Superior temporal gyrus (tissue), 1 donor: ENCODE data around the gene PRDM7.

Experiments used
- DNase-seq: peaks from one replicate; pipeline ENCODE4 v3.0.0-alpha.2; 2016; ENCODE audit errors: extremely low spot score

Gene PRDM7

DNA sequence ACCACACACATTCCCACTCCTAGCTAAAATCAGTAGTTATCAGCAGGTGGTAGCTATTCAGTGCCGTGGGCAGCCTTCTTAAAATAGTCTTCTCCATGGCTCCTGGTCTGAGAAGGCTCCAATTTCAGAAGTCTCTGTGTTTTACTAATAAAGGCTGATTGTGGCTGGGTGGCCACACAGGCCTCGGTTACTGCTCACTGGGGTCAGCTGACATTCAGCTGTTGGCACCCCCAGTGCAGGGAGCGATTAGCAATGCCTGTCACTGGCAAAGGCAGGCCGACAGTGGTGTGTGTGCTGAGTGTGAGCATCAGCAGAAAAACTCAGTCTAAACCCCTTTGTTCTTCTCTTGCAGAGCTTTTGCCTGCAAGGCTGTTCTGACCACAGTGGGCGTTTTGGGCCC lies 41.2 kb downstream of the PRDM7 start:
- peak; percentile 51 for DNase-seq

DNA sequence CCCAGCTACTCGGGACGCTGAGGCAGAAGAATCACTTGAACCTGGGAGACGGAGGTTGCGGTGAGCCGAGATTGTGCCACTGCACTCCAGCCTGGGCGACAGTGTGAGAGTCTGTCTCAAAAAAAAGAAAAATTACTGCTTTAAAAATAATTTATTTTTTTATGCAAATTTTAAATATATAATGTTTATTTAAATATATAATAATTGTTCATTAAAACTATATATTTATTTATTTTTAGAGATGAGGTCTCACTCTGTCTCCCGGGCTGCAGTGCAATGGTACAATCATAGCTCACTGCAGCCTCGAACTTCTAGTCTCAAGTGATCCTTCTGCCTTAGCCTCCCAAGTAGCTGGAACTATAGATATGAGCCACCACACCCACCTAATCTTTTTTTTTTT lies 42.6 kb downstream of the PRDM7 start:
- no peak for DNase-seq

DNA sequence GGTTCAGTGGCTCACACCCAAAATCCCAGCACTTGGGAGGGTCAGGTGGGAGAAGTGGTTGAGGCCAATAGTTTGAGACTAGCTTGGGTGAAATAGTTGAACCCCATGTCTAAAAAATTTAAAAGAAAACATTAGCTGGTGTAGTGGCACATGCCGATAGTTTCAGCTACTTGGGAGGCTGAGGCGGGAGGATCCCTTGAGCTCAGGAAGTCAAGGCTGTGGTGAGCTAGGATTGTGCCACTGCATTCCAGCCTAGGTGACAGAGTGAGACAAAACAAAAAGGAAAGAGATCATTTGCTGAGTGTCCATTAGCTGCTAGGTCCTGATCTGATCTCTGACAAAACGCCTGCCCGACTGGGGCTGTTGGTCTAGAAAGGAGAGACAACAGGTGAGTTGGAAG lies 43.7 kb downstream of the PRDM7 start:
- DNase-seq, result no peak

DNA sequence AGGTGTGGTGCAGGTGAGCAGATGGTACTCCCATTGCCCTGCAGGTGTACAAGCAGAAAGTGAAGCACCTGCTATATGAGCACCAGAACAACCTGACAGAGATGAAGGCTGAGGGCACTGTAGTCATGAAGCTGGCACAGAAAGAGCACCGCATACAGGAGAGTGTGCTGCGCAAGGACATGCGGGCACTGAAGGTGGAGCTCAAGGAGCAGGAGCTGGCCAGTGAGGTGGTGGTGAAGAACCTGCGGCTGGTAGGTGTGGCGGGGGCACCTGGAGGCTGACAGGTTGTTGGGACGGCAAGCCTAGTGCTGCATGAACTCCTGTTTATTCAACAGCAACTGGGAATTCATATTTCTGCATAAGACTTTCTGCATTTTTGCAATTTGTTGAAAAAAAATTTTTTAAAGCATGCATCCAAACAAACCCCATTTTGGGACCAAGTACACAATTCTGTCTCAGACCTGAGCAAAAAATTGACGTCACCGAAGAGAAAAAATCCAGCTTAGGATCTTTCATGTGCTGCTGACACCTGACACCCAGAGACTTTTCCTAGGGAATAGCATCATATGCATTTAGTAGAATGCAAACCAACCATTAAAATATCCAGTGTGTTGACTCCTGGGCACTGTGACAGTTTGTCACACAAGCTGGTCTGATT lies 44.3 kb downstream of the PRDM7 start:
- DNase-seq, result no peak

DNA sequence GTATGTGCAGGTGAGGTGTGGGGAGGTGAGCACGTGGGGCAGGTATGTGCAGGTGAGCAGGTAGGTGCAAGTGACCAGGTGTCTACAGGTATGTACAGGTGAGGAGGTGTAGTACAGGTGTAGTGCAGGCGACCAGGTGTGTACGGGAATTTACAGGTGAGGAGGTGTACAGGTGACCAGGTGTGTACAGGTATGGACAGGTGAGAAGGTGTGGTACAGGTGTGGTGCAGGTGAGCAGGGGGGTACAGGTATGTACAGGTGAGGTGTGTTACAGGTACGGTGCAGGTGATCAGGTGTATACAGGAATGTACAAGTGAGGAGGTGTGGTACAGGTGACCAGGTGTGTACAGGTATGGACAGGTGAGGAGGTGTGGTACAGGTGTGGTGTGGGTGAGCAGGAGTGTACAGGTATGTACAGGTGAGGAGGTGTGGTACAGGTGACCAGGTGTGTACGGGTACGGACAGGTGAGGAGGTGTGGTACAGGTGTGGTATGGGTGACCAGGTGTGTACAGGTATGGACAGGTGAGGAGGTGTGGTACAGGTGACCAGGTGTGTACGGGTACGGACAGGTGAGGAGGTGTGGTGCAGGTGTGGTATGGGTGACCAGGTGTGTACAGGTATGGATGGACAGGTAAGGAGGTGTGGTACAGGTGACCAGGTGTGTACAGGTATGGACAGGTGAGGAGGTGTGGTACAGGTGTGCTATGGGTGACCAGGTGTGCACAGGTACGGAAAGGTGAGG lies 45.0 kb downstream of the PRDM7 start:
- DNase-seq, result no peak

DNA sequence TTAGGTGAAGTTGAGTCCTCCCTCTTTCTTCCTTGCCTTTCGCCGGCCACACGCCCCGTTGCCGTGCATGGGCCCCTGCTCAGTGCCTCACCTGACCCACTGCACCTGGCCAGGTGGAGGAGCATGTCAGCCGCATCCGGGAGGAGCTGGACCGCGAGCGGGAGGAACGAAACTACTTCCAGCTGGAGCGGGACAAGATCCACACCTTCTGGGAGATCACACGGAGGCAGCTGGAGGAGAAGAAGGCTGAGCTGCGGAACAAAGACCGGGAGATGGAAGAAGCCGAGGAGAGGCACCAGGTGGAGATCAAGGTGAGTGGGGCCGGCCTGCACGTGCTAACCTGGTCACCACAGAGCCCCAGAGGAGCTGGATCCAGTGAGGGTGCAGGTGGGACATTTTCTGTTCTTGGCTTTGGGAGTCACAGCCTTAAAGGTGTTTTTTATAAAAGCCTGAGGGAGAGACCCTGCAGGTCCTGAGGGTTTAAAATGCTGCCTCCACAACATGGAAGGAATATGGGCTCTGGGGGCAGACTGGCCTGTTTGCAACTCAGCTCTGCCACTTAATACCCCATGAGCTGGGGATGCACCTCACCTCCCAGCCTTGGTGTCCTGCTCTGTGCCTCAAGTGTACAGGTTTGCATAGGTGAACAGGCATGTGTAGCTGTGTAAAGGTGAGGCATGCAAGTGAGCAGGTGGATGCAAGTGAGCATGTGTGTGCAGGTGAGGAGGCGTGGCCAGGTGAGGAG lies 45.8 kb downstream of the PRDM7 start:
- DNase-seq, result no peak

DNA sequence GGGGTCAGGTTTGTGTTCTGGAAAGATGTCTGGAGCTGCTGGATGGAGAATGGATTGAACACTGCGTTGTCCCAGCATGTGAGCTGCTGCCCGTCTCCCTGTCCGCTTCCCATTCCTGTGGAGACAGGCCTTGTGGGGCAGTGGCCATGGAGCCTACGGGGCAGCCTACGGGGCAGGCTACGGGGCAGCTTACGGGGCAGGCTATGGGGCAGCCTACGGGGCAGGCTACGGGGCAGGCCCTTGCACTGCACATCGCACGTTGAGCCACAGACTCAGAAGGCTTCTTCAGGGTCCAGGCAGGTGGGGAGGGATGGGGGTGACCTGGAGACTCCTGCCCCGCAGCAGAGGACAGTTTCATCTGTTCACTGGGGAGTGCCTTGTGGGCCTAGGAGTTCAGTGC lies 48.1 kb downstream of the PRDM7 start:
- DNase-seq, result no peak

DNA sequence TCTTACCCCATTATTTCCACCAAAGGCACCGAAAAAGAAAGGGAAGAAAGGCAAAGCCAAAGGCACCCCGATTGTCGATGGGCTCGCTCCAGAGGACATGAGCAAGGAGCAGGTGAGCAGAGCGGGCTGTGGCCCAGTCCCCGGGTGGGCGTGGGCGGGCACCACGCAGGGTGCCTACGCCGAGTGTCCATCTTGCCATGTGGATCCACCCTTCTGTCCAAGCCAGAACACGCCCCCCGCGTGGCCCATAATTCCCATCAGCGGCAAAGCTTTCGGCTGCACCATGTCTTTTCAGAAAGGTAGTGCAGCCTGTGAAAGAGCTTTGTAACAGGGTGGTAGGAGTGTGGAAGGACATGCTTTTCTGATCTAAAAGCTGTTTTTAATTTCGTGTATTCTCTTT lies 49.5 kb downstream of the PRDM7 start:
- DNase-seq, result no peak

DNA sequence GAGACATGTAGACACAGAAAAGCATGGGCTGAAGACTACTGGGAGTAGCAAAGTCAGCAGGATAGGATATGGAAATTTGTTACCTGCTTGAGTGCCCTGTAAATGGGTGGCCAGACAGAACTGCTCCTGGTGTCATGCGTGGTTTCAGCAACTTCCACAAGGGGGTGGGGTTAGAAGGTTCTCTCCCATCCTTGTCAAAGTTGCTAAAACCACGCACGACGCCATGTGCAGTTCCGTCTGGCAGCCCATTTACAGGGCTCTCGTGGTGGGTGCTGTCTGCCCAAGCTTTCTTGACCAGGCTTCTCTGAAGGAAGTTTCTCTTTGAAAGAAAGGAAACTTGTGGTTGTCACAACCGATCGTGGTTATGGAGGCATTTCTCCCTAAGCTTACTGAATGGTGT lies 51.0 kb downstream of the PRDM7 start:
- DNase-seq, result no peak

DNA sequence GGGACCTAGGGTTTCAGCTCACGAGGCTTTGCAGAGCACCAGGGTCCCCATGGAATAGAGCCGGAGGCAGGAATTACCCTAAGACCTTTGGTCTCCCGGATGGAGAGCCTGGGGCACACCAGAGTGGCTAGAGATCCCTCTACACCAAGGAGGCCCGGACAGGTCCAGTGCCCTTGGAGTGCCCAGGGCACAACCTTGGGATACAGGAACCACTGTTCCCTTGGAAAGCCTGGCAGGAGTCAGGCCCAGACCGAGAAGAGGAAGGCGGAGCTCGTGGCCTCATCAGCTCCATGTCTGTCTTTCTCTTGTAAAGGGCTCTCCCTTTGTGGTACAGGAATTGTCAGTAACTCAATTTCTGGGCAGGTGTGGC lies 54.1 kb downstream of the PRDM7 start:
- DNase-seq, result no peak

DNA sequence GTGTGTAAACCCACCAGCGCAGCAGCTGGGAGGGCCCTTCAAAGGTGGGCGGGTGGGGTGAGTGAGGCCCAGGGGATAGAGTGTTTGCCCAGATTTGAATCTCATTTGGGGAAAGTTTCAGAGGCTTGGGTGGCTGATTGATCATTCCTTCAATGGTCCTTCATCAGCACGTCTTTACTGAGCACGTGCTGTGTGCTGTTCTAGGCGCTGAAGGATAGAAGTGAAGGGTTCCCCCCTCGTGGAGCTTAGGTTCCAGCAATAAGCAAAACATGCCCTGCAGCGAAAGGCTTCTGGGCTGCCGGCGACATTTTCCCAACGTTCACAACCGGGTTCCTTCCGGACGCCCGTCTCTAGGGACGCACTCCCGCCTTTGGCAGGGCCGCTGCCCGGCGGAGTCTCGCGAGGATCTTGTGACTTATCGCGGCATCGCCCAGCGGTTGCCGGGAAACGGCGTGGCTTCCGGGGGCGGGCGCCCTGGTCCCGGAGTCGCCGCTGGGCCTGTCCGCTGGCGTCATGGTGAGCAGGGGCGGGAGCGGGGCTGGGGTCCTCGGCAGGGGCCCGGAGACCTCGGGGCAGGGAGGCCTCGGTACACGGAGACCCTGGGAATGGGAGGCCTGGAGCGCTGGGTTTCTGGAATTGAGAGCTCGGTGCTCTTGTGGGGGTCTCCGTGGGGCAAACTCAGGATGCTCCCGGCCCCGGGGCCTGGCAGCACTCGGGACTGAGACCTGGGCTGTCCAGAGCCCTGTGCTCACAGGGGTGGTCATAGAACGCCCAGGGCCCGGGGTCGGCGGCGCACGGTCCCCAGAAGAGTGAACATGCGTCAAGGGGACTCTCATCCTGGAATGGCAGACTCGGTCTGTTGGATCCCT lies 54.7 kb downstream of the PRDM7 start:
- peak; percentile 89 for DNase-seq

DNA sequence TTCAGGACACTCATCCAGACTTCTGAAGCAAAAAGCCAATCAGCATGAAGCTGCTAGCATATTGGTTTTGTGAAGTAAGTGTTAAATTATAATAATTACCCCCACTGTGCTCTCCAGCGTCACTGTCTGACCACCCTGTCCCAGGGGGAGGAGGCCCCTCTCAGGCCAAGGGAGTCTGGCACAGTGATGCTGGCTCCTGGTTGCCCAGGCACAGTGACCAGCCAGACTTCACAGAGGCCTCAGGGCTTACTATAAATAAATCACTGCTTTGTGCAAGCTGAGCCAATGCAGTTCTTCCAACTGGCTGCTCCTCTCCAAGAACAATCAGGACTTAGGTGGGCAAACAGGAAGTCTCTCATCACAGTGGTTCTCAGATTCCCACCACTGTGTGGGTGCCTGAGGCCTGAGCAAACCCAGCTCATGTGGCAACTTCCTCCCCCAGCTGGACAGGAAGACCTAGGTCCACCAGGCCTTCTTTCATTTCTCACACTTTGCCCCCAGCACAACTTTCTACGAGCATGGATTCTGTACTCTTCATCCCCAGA lies 56.2 kb downstream of the PRDM7 start:
- DNase-seq, result no peak

DNA sequence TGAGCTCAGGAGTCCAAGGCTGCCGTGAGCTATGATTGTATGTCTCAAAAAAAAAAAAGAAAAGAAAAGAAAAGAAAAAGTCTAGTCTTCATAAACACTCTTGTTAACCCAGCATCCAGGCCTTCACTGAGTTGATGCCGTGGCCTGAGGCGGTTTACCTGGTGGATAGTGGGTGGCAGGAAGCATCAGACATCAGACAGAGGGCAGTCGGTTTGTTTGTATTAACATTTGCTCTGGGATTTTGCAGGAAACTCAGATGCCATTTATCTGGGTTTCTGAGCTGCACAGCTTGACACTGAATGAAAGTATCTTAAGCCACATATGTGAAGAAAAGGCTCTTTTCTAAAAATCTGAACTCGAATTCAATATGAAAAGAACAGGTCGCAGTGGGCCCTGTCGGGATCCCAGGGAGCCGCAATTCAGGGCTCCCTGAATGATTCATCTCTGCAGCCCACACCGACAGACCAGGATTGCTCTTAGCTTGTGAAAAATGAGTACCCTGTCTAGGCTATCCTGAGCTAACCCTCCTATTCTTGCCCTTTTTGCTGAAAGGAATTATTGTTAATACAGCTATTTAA lies 56.8 kb downstream of the PRDM7 start:
- DNase-seq, result peak; percentile 46

DNA sequence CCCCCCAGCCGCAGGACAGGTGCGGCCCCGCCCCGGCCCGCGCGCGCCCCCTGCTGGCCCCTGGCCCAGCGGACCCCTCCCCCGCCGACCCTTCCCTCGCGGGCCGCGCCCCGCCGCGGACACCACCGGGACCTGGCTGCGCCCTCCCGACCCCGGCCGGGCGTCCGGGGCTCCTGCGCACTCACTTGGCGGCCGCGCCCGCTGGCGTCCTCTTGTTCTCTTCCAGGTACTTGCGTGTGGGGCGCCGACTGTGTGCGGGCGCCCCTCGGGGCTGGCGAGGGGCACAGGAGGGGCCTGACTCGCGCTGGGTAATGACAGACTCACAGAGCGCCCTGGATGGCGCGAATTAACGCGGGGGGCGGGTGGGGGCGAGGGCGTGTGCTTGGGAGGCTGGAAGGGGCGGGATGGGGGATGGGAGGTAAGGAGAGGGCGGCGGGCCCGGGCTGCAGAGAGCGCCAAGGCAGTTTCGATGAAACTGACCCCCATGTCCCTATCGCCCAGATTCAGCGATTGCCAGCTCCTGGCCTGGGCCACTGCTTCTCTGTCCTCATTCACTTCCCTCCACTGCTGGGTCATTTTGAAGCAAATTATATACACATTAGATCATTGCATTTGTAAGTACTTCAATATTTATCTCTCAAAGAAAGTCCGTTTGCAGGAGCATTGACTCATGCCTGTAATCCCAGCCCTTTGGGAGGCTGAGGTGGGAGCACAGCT lies 57.4 kb downstream of the PRDM7 start:
- no peak for DNase-seq

DNA sequence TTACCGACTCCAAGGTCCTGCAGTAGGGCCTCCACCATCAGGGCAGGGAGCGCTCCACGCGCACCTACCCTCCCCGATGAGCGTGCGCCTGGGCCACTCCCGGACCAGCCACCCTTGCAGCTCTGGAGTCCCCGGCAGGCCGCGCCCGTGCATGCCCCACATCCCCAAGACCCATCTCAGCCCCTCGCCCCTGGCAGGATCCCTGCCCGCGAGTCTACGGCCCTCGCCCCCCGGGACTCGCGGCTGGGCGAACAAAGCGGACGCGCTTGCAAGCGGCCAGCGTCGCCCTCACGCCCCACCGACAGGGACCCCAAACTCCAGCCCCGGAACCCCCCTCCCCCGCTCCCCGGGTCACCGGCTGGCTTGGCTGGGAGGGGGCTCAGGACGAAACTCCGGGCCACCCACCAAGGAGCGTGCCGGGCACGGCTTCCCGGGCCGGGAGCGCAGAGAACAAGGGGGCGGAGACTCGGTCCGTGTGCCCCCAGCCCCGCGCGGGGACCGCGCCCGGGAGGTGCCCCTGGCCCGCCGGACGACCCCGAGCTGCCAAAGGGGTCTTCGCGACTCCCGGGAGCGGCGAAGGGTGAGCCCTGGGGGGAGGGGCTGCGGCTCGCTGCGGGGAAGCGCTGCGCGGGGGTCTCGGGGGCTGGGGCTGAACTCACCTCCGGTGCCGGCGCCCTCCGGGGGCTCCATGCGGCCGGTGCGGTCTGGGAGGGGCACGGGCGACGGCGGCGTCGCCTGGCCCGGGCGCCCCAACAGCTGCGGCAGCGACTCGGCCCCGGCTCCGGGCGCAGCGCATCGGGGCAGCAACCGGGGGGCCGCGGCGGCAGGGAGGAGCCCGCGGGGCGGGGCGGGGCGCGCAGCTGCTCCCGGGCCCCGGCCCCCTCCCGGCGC lies 58.2 kb downstream of the PRDM7 start, which contains the start of gene DBNDD1:
TSS of gene DBNDD1 (minus strand) at position 805 of the 891 bp plus-strand sequence. CDS start at position 690, 115 bp downstream.
- DNase-seq, result no peak

DNA sequence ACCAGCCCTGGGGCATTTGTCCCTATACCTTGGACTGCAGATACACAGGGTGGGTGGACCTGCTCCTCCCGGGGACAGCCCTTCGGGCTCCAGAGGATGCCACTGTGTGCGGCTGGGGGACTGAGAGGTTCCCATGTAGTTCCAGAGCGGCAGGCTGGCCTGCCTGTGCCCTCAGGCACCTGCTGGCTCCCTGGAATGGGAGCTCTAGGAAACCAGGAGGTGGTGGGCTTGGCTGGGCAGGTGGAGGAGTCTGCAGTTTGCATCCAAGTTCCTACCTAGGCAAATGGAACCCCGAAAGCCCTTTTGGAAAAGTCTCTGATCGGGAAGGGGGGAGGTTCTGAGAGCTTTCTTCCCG lies 58.9 kb downstream of the PRDM7 start:
- no peak for DNase-seq

DNA sequence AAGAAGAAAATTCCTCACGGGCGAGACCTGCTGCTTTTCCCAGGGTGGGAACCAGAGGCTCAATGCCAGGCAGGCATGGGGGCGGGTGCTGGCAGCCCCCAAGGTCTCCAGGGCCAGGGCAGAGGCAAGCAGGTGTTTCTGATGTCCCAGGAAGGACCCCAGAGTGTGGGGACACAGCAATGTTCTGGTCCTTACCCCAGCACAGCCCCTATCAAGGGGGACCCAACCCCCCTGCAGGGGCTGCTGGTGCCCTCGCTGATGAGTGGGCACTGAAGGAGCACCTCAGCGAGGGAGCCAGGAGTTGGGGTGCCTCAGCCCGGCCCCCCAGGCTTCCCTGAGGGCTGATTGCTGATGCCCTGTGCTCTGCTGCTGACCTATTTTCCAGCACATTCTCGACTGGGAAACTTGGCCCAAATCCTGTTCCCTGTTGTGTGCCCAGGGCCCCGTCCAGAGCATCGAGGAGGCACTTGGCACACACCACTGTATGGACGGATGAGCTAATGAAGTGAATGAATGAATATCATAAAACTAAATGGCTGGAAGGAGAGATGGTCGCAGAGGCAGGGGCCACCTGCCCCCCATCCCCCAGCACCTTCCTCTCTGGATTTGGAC lies 60.7 kb downstream of the PRDM7 start:
- no peak for DNase-seq

DNA sequence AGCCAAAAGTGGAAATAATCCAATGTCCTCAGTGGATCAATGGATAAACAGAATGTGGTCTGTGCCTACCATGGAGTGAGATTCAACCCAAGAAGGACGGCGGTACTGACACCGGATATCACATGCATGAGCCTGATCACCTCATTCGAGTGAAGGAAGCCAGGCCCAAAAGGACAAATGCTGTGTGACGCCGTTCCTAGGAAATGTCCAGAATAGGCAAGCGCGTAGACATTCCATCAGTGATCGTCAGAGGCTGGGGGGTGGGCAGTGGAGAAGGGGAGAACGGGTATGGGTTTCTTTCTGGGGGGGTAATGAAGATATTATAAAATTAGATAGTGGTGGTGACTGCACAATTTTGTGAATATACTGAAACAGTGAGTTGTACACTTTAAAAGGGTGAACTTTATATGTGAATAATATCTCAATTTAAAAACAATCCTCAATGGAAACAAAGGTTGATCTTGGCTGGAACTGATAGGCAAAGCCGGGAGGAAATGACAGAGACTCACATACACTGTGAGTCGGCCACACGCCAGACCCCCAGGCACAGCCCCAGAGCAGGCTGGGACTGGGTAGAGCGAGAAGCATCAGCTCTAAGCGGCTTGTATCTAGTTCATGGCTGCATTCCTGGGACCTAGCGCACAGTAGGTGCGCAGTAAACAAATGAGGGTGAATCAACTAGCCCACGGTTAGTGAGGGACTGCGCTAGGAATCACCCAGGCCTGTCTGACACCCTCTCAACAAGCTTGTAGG lies 61.4 kb downstream of the PRDM7 start:
- no peak for DNase-seq
